Lower leg skin (tissue), 3 donors: ENCODE results near the gene CENPO.

Experiments
- POLR2A ChIP-seq, 2 donors: fragments of 450-650 bp; IDR thresholded peaks; one replicate each; pipeline ENCODE4 v1.6.1; 2016 to 2017; ENCODE audit warnings: antibody characterized with exemption in 2 of 2, mild to moderate bottlenecking in 1 of 2, moderate library complexity in 1 of 2
- TF ChIP-seq, protein P1 (sequence below), 3 donors: fragments of 450-650 bp; IDR thresholded peaks; one replicate each; pipeline ENCODE4 v1.5.1; 2016; ENCODE audit warnings: antibody characterized with exemption in 3 of 3, mild to moderate bottlenecking in 3 of 3, moderate library complexity in 2 of 3

DNA sequence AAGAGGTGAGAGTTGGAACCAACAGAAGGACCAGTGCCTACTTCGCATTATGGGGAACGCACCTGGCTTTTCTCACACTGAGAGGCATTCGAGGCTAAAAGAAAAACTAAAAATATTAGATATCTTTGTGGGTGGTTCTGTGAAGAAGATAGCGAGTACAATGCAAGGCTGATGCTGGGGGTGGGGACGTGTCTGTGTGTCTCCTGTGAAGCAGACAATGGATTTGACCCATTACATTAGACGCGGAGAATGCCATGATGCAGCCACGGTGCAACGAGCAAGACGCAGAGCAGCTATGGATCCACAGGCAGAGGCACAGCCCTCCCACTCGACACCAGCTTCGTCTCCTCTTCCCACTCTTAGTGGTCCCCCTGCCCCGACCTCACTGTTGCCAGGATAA, 65.8 kb downstream of the CENPO start:
- TF ChIP-seq, protein P1, sequence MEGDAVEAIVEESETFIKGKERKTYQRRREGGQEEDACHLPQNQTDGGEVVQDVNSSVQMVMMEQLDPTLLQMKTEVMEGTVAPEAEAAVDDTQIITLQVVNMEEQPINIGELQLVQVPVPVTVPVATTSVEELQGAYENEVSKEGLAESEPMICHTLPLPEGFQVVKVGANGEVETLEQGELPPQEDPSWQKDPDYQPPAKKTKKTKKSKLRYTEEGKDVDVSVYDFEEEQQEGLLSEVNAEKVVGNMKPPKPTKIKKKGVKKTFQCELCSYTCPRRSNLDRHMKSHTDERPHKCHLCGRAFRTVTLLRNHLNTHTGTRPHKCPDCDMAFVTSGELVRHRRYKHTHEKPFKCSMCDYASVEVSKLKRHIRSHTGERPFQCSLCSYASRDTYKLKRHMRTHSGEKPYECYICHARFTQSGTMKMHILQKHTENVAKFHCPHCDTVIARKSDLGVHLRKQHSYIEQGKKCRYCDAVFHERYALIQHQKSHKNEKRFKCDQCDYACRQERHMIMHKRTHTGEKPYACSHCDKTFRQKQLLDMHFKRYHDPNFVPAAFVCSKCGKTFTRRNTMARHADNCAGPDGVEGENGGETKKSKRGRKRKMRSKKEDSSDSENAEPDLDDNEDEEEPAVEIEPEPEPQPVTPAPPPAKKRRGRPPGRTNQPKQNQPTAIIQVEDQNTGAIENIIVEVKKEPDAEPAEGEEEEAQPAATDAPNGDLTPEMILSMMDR (IDR thresholded peaks at IDR 0.05): no peak
- TF ChIP-seq POLR2A (IDR thresholded peaks at IDR 0.05): no peak
